Kidney (tissue), 14 donors: Measurements from ENCODE around the gene IL3. TPM values are rescaled to one million over a fixed set of nuclear protein-coding genes. Genes with fewer than 3 reads are reported as not detected.

Experiments
- DNase-seq, 5 donors: peaks; one replicate each; pipeline ENCODE4 v3.0.0-alpha.2; 2013 to 2020
- FAIRE-seq: peaks from 2 replicates; lab custom pipeline; 2012; peaks lifted over from hg19 to GRCh38; lab: Jason Lieb, UNC
- H3K27ac ChIP-seq, 2 donors: one replicate each; pipeline ENCODE4 v1.7.0; 2013; ENCODE audit warnings: low read depth in 2 of 2, low read length in 2 of 2, inconsistent platforms in 1 of 2
- H3K27me3 ChIP-seq: one replicate; pipeline ENCODE4 v1.7.1; 2013; ENCODE audit warnings: low read length, inconsistent platforms; ENCODE audit not compliant: control insufficient read depth, insufficient read depth
- H3K36me3 ChIP-seq, 3 donors: one replicate each; pipeline versions ENCODE4 v1.7.0 to v1.7.1; 2013; ENCODE audit warnings: low read length in 3 of 3, control low read depth in 1 of 3, inconsistent platforms in 1 of 3; ENCODE audit not compliant: insufficient read depth in 3 of 3, control insufficient read depth in 2 of 3
- H3K4me1 ChIP-seq, 3 donors: one replicate each; pipeline versions ENCODE4 v1.7.0 to v1.7.1; 2013; ENCODE audit warnings: low read length in 3 of 3, inconsistent platforms in 1 of 3, low read depth in 1 of 3; ENCODE audit not compliant: control insufficient read depth in 2 of 3, insufficient read depth in 2 of 3
- H3K4me3 ChIP-seq, 3 donors: one replicate each; pipeline versions ENCODE4 v1.7.0 to v1.8.1; 2013; ENCODE audit warnings: low read length in 3 of 3, control low read depth in 1 of 3, inconsistent platforms in 1 of 3
- H3K9ac ChIP-seq, 3 donors: one replicate each; pipeline versions ENCODE4 v1.7.0 to v1.7.1; 2013; ENCODE audit warnings: low read length in 3 of 3, control low read depth in 1 of 3, inconsistent platforms in 1 of 3
- H3K9me3 ChIP-seq, 3 donors: one replicate each; pipeline versions ENCODE4 v1.7.0 to v1.7.1; 2013; ENCODE audit warnings: low read length in 3 of 3, control low read depth in 1 of 3, inconsistent platforms in 1 of 3; ENCODE audit not compliant: control insufficient read depth in 2 of 3, insufficient read depth in 1 of 3
- CTCF ChIP-seq: IDR thresholded peaks from 3 replicates; pipeline ENCODE4 v1.5.1; 2012; ENCODE audit warnings: mild to moderate bottlenecking, moderate library complexity, borderline replicate concordance; ENCODE audit not compliant: insufficient read depth; ENCODE audit errors: extremely low read depth
- intact Hi-C: fragments of 100-400 bp; cut with DNase I; formaldehyde crosslinking; loops from one replicate; pipeline ENCODE4 v1.11.1; 2022
- polyA plus RNA-seq: library from polyadenylated mRNA; stranded (reverse); fragments of 350-450 nt; fragmentation: Illumina TruSeq; extraction: RNeasy Lipid Tissue Mini Kit (QIAGEN cat#74804); gene quantifications from one replicate; pipeline ENCODE4 v1.2.3, GENCODE V29; 2014; ENCODE audit warnings: low read depth, low replicate concordance; ENCODE audit not compliant: insufficient read depth
- total RNA-seq: library from RNA; stranded (reverse); fragmentation: NEBNext Ultra II Directional; extraction: Animal tissue kit (Norgen Biotek cat#: 25700); gene quantifications from one replicate; pipeline ENCODE4 v1.2.1, GENCODE V29; 2021
- donor health status: control.
- donor health status: control.
- donor health status: control.
- donor health status: control.
- donor health status: control.
- donor health status: DM: yes; HTN: yes; CAD: no.
- donor health status: Normal renal cell carcinoma (clear cell type).

The IL3 gene
- total and polyA plus RNA-seq, 2 donors from 2014 or later: not detected

- H3K9ac ChIP-seq: no peak overlapping the region
- H3K27ac ChIP-seq: no peak overlapping the region
- peaks cover 0 to 5% (median 0%) of the 10 kb centered on the region in 3 donors for H3K9me3 ChIP-seq
- no peak for FAIRE-seq
- no peak for TF ChIP-seq CTCF
- H3K4me3 ChIP-seq: no peak overlapping the region
- H3K4me1 ChIP-seq: no peaks in the 10 kb centered on the region
- H3K27me3 ChIP-seq: no peaks in the 10 kb centered on the region
- DNase-seq: no peak
- no peaks in the 10 kb centered on the region for H3K36me3 ChIP-seq
- intact Hi-C loops: no loop called here
Observed at GRCh38 chr5:132032196-132032595, 28.3 kb upstream of the IL3 start.

GRCh38 chr5:132033122-132033521 is 27.3 kb upstream of the IL3 start:
- Histone ChIP-seq H3K27ac (no peak overlapping the region), H3K4me1 (no peaks in the 10 kb centered on the region), H3K9ac (no peak overlapping the region), H3K27me3 (no peaks in the 10 kb centered on the region), H3K36me3 (no peaks in the 10 kb centered on the region), H3K4me3 (no peak overlapping the region), H3K9me3 (peaks cover 0 to 5% (median 0%) of the 10 kb centered on the region in 3 donors)
- intact Hi-C loops: no loop called here
- FAIRE-seq (no peak), DNase-seq (no peak)
- no peak for TF ChIP-seq CTCF

GRCh38 chr5:132037353-132037752 is 23.1 kb upstream of the IL3 start:
- intact Hi-C loops: no loop called here
- FAIRE-seq (no peak), DNase-seq (no peak)
- Histone ChIP-seq H3K4me3 (no peak overlapping the region), H3K27me3 (no peaks in the 10 kb centered on the region), H3K4me1 (no peaks in the 10 kb centered on the region), H3K9ac (no peak overlapping the region), H3K36me3 (no peaks in the 10 kb centered on the region), H3K27ac (no peak overlapping the region), H3K9me3 (peaks cover 0 to 5% (median 0%) of the 10 kb centered on the region in 3 donors)
- TF ChIP-seq CTCF: no peak

GRCh38 chr5:132044207-132044606 is 16.2 kb upstream of the IL3 start:
- Histone ChIP-seq H3K27ac (no peak overlapping the region), H3K9ac (no peak overlapping the region), H3K27me3 (no peaks in the 10 kb centered on the region), H3K9me3 (no peaks in the 10 kb centered on the region), H3K36me3 (no peaks in the 10 kb centered on the region), H3K4me1 (no peaks in the 10 kb centered on the region), H3K4me3 (no peak overlapping the region)
- FAIRE-seq (no peak), DNase-seq (no peak)
- no peak for TF ChIP-seq CTCF
- intact Hi-C loops: no loop called here
